GM18505 (cell line): ENCODE results near the gene MTFR1L.

Source experiments
- ATAC-seq: cut with Tn5 transposase; IDR thresholded peaks from one replicate; pipeline ENCODE4 v1.9.1; 2021; ENCODE audit not compliant: unreplicated experiment
- POLR2A ChIP-seq: IDR thresholded peaks from 4 replicates; pipeline ENCODE4 v1.6.1; 2011; ENCODE audit warnings: borderline replicate concordance; ENCODE audit not compliant: insufficient read depth, insufficient read length; ENCODE audit errors: extremely low read depth

Gene MTFR1L

DNA sequence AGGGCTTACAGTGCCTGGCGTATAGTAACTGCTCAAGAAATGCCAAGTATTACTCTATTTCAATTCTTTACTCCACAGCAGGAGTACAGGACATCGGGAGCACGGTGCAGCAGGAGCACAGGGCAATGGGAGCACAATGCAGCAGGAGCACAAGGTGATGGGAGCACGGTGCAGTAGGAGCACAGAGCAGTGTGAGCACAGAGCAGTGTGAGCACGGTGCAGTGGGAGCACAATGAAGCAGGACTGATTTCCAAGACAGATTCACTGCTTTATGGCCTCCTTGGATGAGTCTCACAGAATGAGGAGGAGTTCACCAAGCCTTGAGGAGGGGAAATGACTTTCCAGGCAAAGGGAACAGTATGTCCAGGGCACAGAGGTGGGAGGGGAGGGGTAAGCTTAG, 60.8 kb downstream of the MTFR1L start:
- ATAC-seq = no peak
- TF ChIP-seq POLR2A = no peak

DNA sequence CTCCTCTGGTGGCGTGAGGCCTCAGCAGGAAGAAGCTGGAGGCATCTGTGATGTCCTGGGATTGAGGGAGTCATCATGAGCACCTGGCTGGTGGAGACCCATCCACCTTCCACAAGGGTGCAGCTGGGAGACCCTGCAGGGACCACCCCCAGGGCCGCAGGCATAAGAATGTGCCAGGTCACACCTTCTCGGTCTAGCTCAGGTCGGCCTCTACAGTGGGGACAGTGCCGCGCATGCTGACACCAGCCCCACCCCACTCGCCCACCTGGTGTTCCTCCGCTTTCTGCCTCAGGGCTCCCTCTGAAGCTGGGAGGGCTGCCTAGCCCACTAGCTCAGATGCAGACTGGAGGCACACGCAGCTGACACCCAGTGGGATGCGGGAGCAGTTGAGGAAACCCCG, 61.5 kb downstream of the MTFR1L start:
- ATAC-seq = no peak
- no peak for TF ChIP-seq POLR2A
